Right lobe of liver (tissue), 4 donors: Measurements from ENCODE around the gene SF1.

Experiments used
- CTCF ChIP-seq, 4 donors: fragments of 200-600 bp in 3 of 4; fragments of 450-650 bp in 1 of 4; IDR thresholded peaks; one replicate each; pipeline versions ENCODE4 v1.5.1 to v1.8.0; 2016 to 2022; ENCODE audit warnings: antibody characterized with exemption in 4 of 4, mild to moderate bottlenecking in 2 of 4
- POLR2A ChIP-seq: fragments of 450-650 bp; IDR thresholded peaks from one replicate; pipeline ENCODE4 v1.6.1; 2017; ENCODE audit warnings: antibody characterized with exemption, mild to moderate bottlenecking
- donor health status: DM: no; HTN: no; CAD: no.
- donor health status: DM: no; HTN: no; CAD: no.
- donor health status: DM: no; HTN: yes; CAD: no.

DNA sequence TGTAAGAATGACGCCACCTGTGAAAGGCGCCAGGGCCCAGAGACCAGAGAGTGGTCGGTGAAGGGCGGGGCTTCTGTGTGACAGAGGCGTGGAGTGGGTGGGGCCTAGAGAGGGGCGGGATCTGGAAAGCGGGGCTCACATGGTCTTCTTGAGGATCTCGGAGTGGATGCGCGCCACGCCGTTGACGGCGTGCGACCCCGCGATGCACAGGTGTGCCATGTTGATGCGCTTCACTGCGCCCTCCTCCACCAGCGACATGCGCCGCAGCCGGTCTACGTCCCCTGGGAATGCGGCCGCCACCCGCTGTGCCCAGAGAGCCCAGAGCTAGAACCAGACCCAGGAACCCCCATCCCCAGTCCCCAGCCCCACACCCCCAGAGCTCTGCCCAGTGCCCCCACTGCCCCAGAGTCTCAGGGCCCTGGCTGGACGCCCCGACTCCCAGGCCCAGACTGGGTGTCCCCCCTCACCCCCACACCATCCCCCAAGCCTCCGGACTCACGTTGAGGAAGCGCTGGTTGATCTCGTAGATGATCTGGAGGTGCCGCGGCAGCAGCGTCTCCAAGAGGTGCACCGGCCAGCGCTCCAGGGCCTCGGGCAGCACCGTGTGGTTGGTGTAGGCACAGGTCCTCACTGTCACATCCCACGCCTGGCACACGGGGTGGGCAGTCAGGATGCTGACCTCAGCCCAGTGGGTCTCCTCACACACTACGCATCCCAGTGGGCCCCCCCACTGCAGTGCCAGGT, 24.8 kb downstream of the SF1 start:
- TF ChIP-seq CTCF (IDR thresholded peaks at IDR 0.05) = no peak
- no peak for TF ChIP-seq POLR2A
